KMS-11 (cell line): ENCODE measurements around the gene DPYSL3.
"Not testable (repeated sequence)": the region's sequence is repeated elsewhere in the genome, so short reads cannot be mapped to it uniquely, and the experiment has no call there.

Experiments
- H2AFZ ChIP-seq: fragments of 200-600 bp; sonication (generic); 2 replicates; pipeline ENCODE4 v1.6.1; 2016; ENCODE audit warnings: antibody characterized with exemption, mixed run types, low read depth
- H3K27ac ChIP-seq: fragments of 200-600 bp; sonication (generic); 2 replicates; pipeline ENCODE4 v1.6.1; 2016; ENCODE audit warnings: mild to moderate bottlenecking, mixed run types
- H3K27me3 ChIP-seq: fragments of 200-600 bp; sonication (generic); 2 replicates; pipeline ENCODE4 v1.6.1; 2017; ENCODE audit warnings: mild to moderate bottlenecking, low read depth, mixed run types, moderate library complexity; ENCODE audit not compliant: insufficient read depth
- H3K36me3 ChIP-seq: fragments of 200-600 bp; sonication (generic); 2 replicates; pipeline ENCODE4 v1.6.1; 2017; ENCODE audit warnings: mild to moderate bottlenecking, mixed run types; ENCODE audit not compliant: insufficient read depth
- H3K4me1 ChIP-seq: fragments of 200-600 bp; sonication (generic); 2 replicates; pipeline ENCODE4 v1.6.1; 2016; ENCODE audit warnings: mild to moderate bottlenecking, low read depth, mixed run types; ENCODE audit not compliant: poor library complexity, severe bottlenecking
- H3K4me2 ChIP-seq: fragments of 200-600 bp; sonication (generic); 2 replicates; pipeline ENCODE4 v1.7.0; 2016; ENCODE audit warnings: mild to moderate bottlenecking, mixed run types
- H3K4me3 ChIP-seq: fragments of 200-600 bp; sonication (generic); IDR thresholded peaks from 2 replicates; pipeline ENCODE4 v1.6.1; 2017; ENCODE audit warnings: low read depth, low read length, mixed read lengths; ENCODE audit not compliant: insufficient read depth
- H3K79me2 ChIP-seq: fragments of 200-600 bp; sonication (generic); 2 replicates; pipeline ENCODE4 v1.6.1; 2016; ENCODE audit warnings: low read depth, mixed run types; ENCODE audit not compliant: insufficient read depth
- H3K9ac ChIP-seq: fragments of 200-600 bp; sonication (generic); 2 replicates; pipeline ENCODE4 v1.6.1; 2016; ENCODE audit warnings: mild to moderate bottlenecking, mixed run types
- H4K20me1 ChIP-seq: fragments of 200-600 bp; sonication (generic); 2 replicates; pipeline ENCODE4 v1.6.1; 2016; ENCODE audit warnings: mild to moderate bottlenecking, mixed run types; ENCODE audit not compliant: insufficient read depth
- TF ChIP-seq, protein P1 (sequence below): fragments of 200-600 bp; sonication (generic); conservative IDR thresholded peaks from 2 replicates; pipeline ENCODE4 v1.6.1; 2017; ENCODE audit warnings: low read depth, mild to moderate bottlenecking, antibody characterized with exemption, low read length, moderate library complexity, mixed read lengths

DPYSL3 gene

DNA sequence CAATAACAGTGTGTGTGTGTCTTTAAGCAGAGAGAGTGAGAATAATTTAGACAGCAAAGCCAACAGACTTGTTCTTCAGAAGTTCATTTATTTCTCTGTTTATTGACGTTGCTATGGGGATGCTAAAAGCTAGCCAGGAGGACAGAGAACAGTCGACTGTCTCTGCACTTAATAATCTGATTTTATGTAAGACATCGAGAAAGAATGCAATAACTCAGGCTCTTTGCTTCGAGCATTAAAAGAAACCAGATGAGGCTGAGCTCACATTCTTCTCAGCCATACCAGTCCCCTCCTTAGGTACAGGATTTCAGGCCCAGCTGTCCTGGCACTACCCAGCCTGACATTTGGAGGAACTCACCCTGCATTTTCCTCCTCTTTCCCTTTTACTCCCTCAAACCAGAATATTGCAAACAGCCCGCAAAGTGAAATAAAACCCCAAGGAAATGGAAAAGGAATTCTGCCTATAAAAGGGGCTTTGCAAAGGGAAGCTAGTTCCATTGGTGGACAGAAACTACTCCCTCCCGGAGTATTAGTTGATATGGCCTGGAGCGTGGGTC is 44.5 kb upstream of the DPYSL3 start:
- Histone ChIP-seq H2AFZ (no peak overlapping the region), H3K4me3 (no peak overlapping the region), H3K27ac (no peak overlapping the region)

DNA sequence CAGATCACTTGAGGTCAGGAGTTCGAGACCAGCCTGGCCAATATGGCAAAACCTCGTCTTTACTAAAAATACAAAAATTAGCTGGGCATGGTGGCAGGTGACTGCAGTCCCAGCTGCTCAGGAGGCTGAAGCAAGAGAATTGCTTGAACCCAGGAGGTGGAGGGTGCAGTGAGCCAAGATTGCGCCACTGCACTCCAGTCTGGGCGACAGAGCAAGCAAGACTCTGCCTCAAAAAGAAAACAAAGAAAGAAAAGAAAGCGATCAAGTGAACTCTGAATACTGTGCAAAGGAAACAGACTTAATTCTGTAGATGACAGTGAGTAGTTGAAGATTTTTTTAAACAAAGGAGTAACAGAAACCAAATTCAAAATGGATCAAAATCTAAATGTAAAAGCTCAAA is 43.9 kb upstream of the DPYSL3 start:
- H2AFZ ChIP-seq, H3K36me3 ChIP-seq, H3K9ac ChIP-seq, H3K27ac ChIP-seq, H3K4me3 ChIP-seq, H3K79me2 ChIP-seq, H3K4me1 ChIP-seq, H3K4me2 ChIP-seq, H3K27me3 ChIP-seq, H4K20me1 ChIP-seq: not testable (repeated sequence)

More for the DNA sequence above, 44.5 kb upstream of the DPYSL3 start:
- Histone ChIP-seq H3K4me1 (no peaks in the 10 kb centered on the region), H3K27me3 (no peaks in the 10 kb centered on the region), H3K79me2 (no peaks in the 10 kb centered on the region), H3K4me2 (no peak overlapping the region), H4K20me1 (no peaks in the 10 kb centered on the region), H3K36me3 (no peaks in the 10 kb centered on the region), H3K9ac (no peak overlapping the region)
- TF ChIP-seq, protein P1, sequence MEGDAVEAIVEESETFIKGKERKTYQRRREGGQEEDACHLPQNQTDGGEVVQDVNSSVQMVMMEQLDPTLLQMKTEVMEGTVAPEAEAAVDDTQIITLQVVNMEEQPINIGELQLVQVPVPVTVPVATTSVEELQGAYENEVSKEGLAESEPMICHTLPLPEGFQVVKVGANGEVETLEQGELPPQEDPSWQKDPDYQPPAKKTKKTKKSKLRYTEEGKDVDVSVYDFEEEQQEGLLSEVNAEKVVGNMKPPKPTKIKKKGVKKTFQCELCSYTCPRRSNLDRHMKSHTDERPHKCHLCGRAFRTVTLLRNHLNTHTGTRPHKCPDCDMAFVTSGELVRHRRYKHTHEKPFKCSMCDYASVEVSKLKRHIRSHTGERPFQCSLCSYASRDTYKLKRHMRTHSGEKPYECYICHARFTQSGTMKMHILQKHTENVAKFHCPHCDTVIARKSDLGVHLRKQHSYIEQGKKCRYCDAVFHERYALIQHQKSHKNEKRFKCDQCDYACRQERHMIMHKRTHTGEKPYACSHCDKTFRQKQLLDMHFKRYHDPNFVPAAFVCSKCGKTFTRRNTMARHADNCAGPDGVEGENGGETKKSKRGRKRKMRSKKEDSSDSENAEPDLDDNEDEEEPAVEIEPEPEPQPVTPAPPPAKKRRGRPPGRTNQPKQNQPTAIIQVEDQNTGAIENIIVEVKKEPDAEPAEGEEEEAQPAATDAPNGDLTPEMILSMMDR: no peak

DNA sequence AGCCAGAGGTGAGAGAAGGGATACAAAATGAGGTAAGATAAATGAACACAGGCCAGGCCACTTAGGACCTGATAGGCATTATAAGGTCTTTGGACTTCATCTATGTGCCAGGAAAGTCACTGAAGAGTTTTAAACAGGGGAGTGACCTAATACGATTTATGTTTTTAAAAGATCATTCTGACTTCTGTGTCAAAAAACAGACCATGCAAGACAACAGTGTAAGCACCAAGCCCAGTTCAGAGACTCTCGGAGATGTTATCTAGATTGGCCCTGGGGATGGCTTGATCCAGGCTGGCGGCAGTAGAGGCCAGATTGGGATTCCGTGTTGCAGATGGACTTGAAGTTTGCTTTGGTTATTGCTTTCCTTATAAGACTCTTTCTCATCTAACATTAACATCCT is 43.0 kb upstream of the DPYSL3 start:
- Histone ChIP-seq H3K36me3 (no peaks in the 10 kb centered on the region), H3K4me2 (no peak overlapping the region), H3K4me3 (no peak overlapping the region), H3K27ac (no peak overlapping the region), H4K20me1 (no peaks in the 10 kb centered on the region), H3K79me2 (no peaks in the 10 kb centered on the region), H2AFZ (no peak overlapping the region), H3K9ac (no peak overlapping the region), H3K27me3 (no peaks in the 10 kb centered on the region), H3K4me1 (no peaks in the 10 kb centered on the region)
- TF ChIP-seq, protein P1: no peak

DNA sequence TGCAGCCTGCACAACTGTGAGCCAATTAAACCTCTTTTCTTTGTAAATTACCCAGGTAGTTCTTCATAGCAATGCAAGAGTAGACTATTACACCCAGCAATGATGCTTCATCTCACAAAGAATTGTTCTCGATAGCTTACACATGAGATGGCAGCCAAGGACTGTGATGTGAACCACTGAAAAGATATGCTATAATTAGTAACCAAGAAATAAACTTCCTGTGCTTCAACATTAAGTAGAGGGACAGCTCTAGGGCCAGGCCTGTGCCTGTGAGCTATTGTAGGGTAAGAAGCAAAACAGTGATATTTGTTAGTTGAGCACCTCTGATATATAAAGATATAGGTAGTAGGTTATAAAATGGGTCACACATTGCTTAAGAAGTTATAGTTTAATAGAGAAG is 41.8 kb upstream of the DPYSL3 start:
- H3K4me1 ChIP-seq: no peaks in the 10 kb centered on the region
- TF ChIP-seq, protein P1: no peak

DNA sequence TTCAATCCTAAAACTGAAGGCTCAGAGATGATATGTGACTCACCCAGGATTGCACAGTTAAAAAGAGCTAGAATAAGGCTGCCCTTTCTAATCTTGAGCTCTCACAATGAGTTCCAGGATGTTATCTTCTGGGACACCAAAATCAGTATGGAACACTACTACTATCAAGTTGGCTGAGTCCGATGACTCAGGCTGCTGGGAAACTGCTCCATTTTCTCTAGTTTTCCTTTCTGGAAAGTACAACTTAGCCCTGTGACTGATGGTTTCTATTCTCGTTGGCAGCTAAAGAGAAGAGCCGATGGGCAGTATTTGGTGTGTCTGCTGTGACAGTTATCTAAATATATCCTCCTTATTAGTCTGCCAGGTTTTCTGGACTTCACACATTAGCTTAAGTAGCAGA is 37.9 kb upstream of the DPYSL3 start:
- Histone ChIP-seq H3K36me3 (no peaks in the 10 kb centered on the region), H3K4me2 (no peak overlapping the region), H2AFZ (no peak overlapping the region), H4K20me1 (no peaks in the 10 kb centered on the region), H3K4me3 (no peak overlapping the region), H3K4me1 (no peaks in the 10 kb centered on the region), H3K79me2 (no peaks in the 10 kb centered on the region), H3K9ac (no peak overlapping the region), H3K27me3 (no peaks in the 10 kb centered on the region), H3K27ac (no peak overlapping the region)
- TF ChIP-seq, protein P1: no peak

More for the DNA sequence above, 41.8 kb upstream of the DPYSL3 start:
- Histone ChIP-seq H3K27ac (no peak overlapping the region), H3K4me2 (no peak overlapping the region), H3K4me3 (no peak overlapping the region), H3K79me2 (no peaks in the 10 kb centered on the region), H3K27me3 (no peaks in the 10 kb centered on the region), H4K20me1 (no peaks in the 10 kb centered on the region), H3K36me3 (no peaks in the 10 kb centered on the region), H3K9ac (no peak overlapping the region), H2AFZ (no peak overlapping the region)
